Astrocyte of the cerebellum (primary cell): ENCODE measurements around the gene SGIP1.
A peak's percentile ranks its signal among the peaks of the same experiment; 100 is the strongest.

Experiments
- DNase-seq: peaks from one replicate; pipeline ENCODE4 v3.0.0-alpha.2; 2011; ENCODE audit warnings: low read depth
- H3K4me3 ChIP-seq: 2 replicates; pipeline ENCODE4 v1.5.1; 2011; ENCODE audit warnings: mild to moderate bottlenecking, low read depth, low read length, moderate library complexity
- CTCF ChIP-seq: IDR thresholded peaks from 2 replicates; pipeline ENCODE4 v1.5.1; 2012; ENCODE audit warnings: low read length, low read depth, moderate library complexity, mild to moderate bottlenecking; ENCODE audit errors: missing control alignments
- in situ Hi-C: cut with HindIII; loops from 2 replicates; pipeline ENCODE4 v1.10.0; 2017; ENCODE audit warnings: low sequenced_read_pairs

Gene SGIP1

GRCh38 chr1:66761221-66761620 lies 227.3 kb downstream of the SGIP1 start:
- no peak overlapping the region for H3K4me3 ChIP-seq
- no peak for TF ChIP-seq CTCF
- DNase-seq: no peak
- in situ Hi-C loops: no loop called here

GRCh38 chr1:66764994-66765578 lies 231.1 kb downstream of the SGIP1 start:
- no peak overlapping the region for H3K4me3 ChIP-seq
- in situ Hi-C loops: no loop called here
- peak; percentile 58 for DNase-seq
- TF ChIP-seq CTCF: peak; percentile 59

- no peak for TF ChIP-seq CTCF
- in situ Hi-C loops: no loop called here
- no peak overlapping the region for H3K4me3 ChIP-seq
- DNase-seq: no peak
Measured at GRCh38 chr1:66767626-66768025, 233.7 kb downstream of the SGIP1 start.

- no peak for DNase-seq
- H3K4me3 ChIP-seq: no peak overlapping the region
- in situ Hi-C loops: no loop called here
- no peak for TF ChIP-seq CTCF
Measured at GRCh38 chr1:66768965-66769364, 235.0 kb downstream of the SGIP1 start.

- no peak for DNase-seq
- no peak for TF ChIP-seq CTCF
- in situ Hi-C loops: no loop called here
- H3K4me3 ChIP-seq: no peak overlapping the region
Measured at GRCh38 chr1:66769512-66770229, 235.7 kb downstream of the SGIP1 start.

- DNase-seq: no peak
- TF ChIP-seq CTCF: no peak
- H3K4me3 ChIP-seq: no peak overlapping the region
- in situ Hi-C loops: no loop called here
Measured at GRCh38 chr1:66770240-66770639, 236.3 kb downstream of the SGIP1 start.
